SK-N-SH (cell line): Measurements from ENCODE around the gene GALNT18. TPM values are rescaled to one million over a fixed set of nuclear protein-coding genes. Genes with fewer than 3 reads are reported as not detected.

Experiments used
- CTCF ChIA-PET: fragments of 300-600, 350-600 bp; formaldehyde crosslinking; extraction: SDS; loops from one replicate; lab custom pipeline; 2021; lab: Yijun Ruan, JAX
- POLR2A ChIA-PET: fragments of 350-600 bp; sonication (Branson Sonifier 250); formaldehyde crosslinking; extraction: SDS; loops from one replicate; lab custom pipeline; 2020; ENCODE audit warnings: antibody characterized with exemption, inconsistent platforms; lab: Yijun Ruan, JAX
- DNase-seq: peaks from one replicate; pipeline ENCODE4 v3.0.0; 2012
- H2AFZ ChIP-seq: fragments of 200-600 bp; sonication (generic); 2 replicates; pipeline ENCODE4 v1.8.1; 2016; ENCODE audit warnings: antibody characterized with exemption, mild to moderate bottlenecking, low read depth
- H3F3A ChIP-seq: fragments of 200-600 bp; sonication (generic); replicated peaks from 2 replicates; pipeline ENCODE3; 2016; ENCODE audit warnings: antibody characterized with exemption, mild to moderate bottlenecking; ENCODE audit not compliant: insufficient read depth
- H3K27ac ChIP-seq, 2 experiments: fragments of 200-500 bp in 1 of 2; fragments of 200-600 bp in 1 of 2; sonication (Bioruptor generic) in 1 of 2; sonication (generic), shearing (Covaris generic) in 1 of 2; 2 replicates each; pipeline versions ENCODE4 v1.5.1 to v1.6.1; 2014 to 2016; ENCODE audit warnings: low read depth in 2 of 2, inconsistent platforms in 1 of 2, low read length in 1 of 2, mild to moderate bottlenecking in 1 of 2, mixed read lengths in 1 of 2
- H3K27me3 ChIP-seq: fragments of 200-600 bp; sonication (generic), shearing (Covaris generic); 2 replicates; pipeline ENCODE4 v1.6.1; 2016; ENCODE audit warnings: mixed run types; ENCODE audit not compliant: insufficient read depth
- H3K36me3 ChIP-seq, 2 experiments: fragments of 200-500 bp in 1 of 2; fragments of 200-600 bp in 1 of 2; sonication (Bioruptor generic) in 1 of 2; sonication (generic) in 1 of 2; replicated peaks in 1 of 2; 2 replicates each; pipeline versions ENCODE3 to v1.5.1; 2014 to 2016; ENCODE audit warnings: low read length in 1 of 2, mild to moderate bottlenecking in 1 of 2; ENCODE audit not compliant: insufficient read depth in 2 of 2, control insufficient read depth in 1 of 2
- H3K4me1 ChIP-seq, 2 experiments: fragments of 200-500 bp in 1 of 2; fragments of 200-600 bp in 1 of 2; sonication (Bioruptor generic) in 1 of 2; sonication (generic), shearing (Covaris generic) in 1 of 2; 2 replicates each; pipeline versions ENCODE4 v1.5.1 to v1.6.1; 2014 to 2016; ENCODE audit warnings: low read depth in 1 of 2, low read length in 1 of 2, mixed run types in 1 of 2; ENCODE audit not compliant: insufficient read depth in 2 of 2, control insufficient read depth in 1 of 2
- H3K4me2 ChIP-seq: fragments of 200-600 bp; sonication (generic), shearing (Covaris generic); 2 replicates; pipeline ENCODE4 v1.6.1; 2017; ENCODE audit warnings: mixed run types
- H3K4me3 ChIP-seq, 2 experiments: fragments of 200-500 bp in 1 of 2; fragments of 200-600 bp in 1 of 2; sonication (Bioruptor generic) in 1 of 2; sonication (generic), shearing (Covaris generic) in 1 of 2; 2 replicates each; pipeline versions ENCODE4 v1.5.1 to v1.8.1; 2014 to 2016; ENCODE audit warnings: low read depth in 2 of 2, inconsistent platforms in 1 of 2, low read length in 1 of 2, mild to moderate bottlenecking in 1 of 2, mixed read lengths in 1 of 2, moderate library complexity in 1 of 2
- H3K79me2 ChIP-seq: fragments of 200-600 bp; sonication (generic); 2 replicates; pipeline ENCODE4 v1.8.1; 2017; ENCODE audit warnings: mild to moderate bottlenecking; ENCODE audit not compliant: insufficient read depth
- H3K9ac ChIP-seq: fragments of 200-600 bp; sonication (generic); 2 replicates; pipeline ENCODE4 v1.6.1; 2017; ENCODE audit warnings: mixed run types
- H3K9me2 ChIP-seq: fragments of 200-600 bp; sonication (generic); 2 replicates; pipeline ENCODE4 v1.6.1; 2017; ENCODE audit warnings: mixed run types
- H3K9me3 ChIP-seq: fragments of 200-600 bp; sonication (generic); 2 replicates; pipeline ENCODE4 v1.6.1; 2017; ENCODE audit warnings: mixed run types, mild to moderate bottlenecking, moderate library complexity
- H4K20me1 ChIP-seq: fragments of 200-600 bp; sonication (generic); 2 replicates; pipeline ENCODE4 v1.6.1; 2017; ENCODE audit warnings: mild to moderate bottlenecking, mixed run types; ENCODE audit not compliant: insufficient read depth
- CHD2 ChIP-seq: fragments of 150-350 bp; IDR thresholded peaks from 2 replicates; pipeline ENCODE4 v1.6.1; 2018; ENCODE audit warnings: low read length; ENCODE audit not compliant: partially characterized antibody
- EZH2phosphoT487 ChIP-seq: fragments of 200-600 bp; sonication (generic); IDR thresholded peaks from 2 replicates; pipeline ENCODE4 v1.6.1; 2017; ENCODE audit warnings: low read depth, mixed run types, mild to moderate bottlenecking, antibody characterized with exemption, moderate library complexity, borderline replicate concordance
- FOSL2 ChIP-seq: IDR thresholded peaks from 2 replicates; pipeline ENCODE4 v1.4.0; 2012; ENCODE audit warnings: low read depth, mild to moderate bottlenecking, moderate library complexity, borderline replicate concordance
- FOXJ3 ChIP-seq: sonication (generic); formaldehyde crosslinking; IDR thresholded peaks from 2 replicates; pipeline ENCODE4 v1.5.1; 2020; ENCODE audit warnings: mild to moderate bottlenecking, missing genetic modification reagents
- GATA2 ChIP-seq: sonication (generic); formaldehyde crosslinking; IDR thresholded peaks from 2 replicates; pipeline ENCODE4 v1.5.0; 2020; ENCODE audit warnings: mild to moderate bottlenecking, missing genetic modification reagents
- JUND ChIP-seq: IDR thresholded peaks from 2 replicates; pipeline ENCODE4 v1.4.0; 2012
- MAX ChIP-seq: IDR thresholded peaks from 2 replicates; pipeline ENCODE4 v1.4.0; 2012; ENCODE audit warnings: low read depth
- MXI1 ChIP-seq: IDR thresholded peaks from 2 replicates; pipeline ENCODE4 v1.6.1; 2012; ENCODE audit warnings: mild to moderate bottlenecking, low read depth, low read length, improper control_type of control experiment
- NFIC ChIP-seq: IDR thresholded peaks from 2 replicates; pipeline ENCODE4 v1.4.0; 2012; ENCODE audit warnings: borderline replicate concordance
- NRF1 ChIP-seq: IDR thresholded peaks from 2 replicates; pipeline ENCODE4 v1.6.1; 2012; ENCODE audit warnings: low read depth, mild to moderate bottlenecking, low read length
- RAD21 ChIP-seq: IDR thresholded peaks from 2 replicates; pipeline ENCODE4 v1.6.1; 2012; ENCODE audit warnings: mild to moderate bottlenecking, low read length
- RFX5 ChIP-seq: IDR thresholded peaks from 2 replicates; pipeline ENCODE4 v1.6.1; 2012; ENCODE audit warnings: mild to moderate bottlenecking, improper control_type of control experiment, low read length
- RXRA ChIP-seq: IDR thresholded peaks from 2 replicates; pipeline ENCODE4 v1.4.0; 2012; ENCODE audit warnings: low read depth, mild to moderate bottlenecking, borderline replicate concordance
- SIN3A ChIP-seq: IDR thresholded peaks from 2 replicates; pipeline ENCODE4 v1.6.1; 2012; ENCODE audit warnings: low read depth, mild to moderate bottlenecking, low read length, moderate library complexity, borderline replicate concordance
- TCF12 ChIP-seq: IDR thresholded peaks from 2 replicates; pipeline ENCODE4 v1.4.0; 2012
- WGBS: methylation state at CpG from one replicate; pipeline ENCODE4 v1.1.6; 2017; ENCODE audit warnings: low lambda C conversion rate; 5-methylcytosine and 5-hydroxymethylcytosine counted together
- polyA plus RNA-seq, 3 experiments: library from polyadenylated mRNA; depleted of rRNA; stranded (reverse); fragments of >200 nt; gene quantifications; 2 replicates each; pipeline ENCODE4 v1.2.3, GENCODE V29; 2012

Gene GALNT18
- polyA plus RNA-seq, 1 of the 3 experiments (the other 2 are of a cell fraction): 0.64 TPM

GRCh38 chr11:11394241-11394640 lies 227.6 kb downstream of the GALNT18 start:
- Histone ChIP-seq H3K27me3 (no peaks in the 10 kb centered on the region), H3K4me1 (peaks cover 0 to 3% of the 10 kb centered on the region in 2 experiments; a peak in 1 of 4 replicates), H3K9me2 (no peaks in the 10 kb centered on the region), H3K9me3 (no peaks in the 10 kb centered on the region), H3K27ac (no peak overlapping the region), H3F3A (no peaks in the 10 kb centered on the region), H4K20me1 (no peaks in the 10 kb centered on the region), H3K9ac (no peak overlapping the region), H2AFZ (no peak overlapping the region), H3K79me2 (no peaks in the 10 kb centered on the region), H3K4me2 (no peak overlapping the region), H3K4me3 (no peak overlapping the region), H3K36me3 (no peaks in the 10 kb centered on the region)
- TF ChIP-seq SIN3A (no peak), GATA2 (CRISPR knock-in tag) (no peak), EZH2phosphoT487 (no peak), MXI1 (no peak), MAX (no peak), NRF1 (no peak)
- CTCF ChIA-PET: interaction anchor here (1.3 to 1.5 kb wide), 2 partner anchors 143 to 393 kb away, joined by 3 read pairs; no protein-coding TSS in a partner anchor
- POLR2A ChIA-PET: no interaction called here
- DNase-seq: no peak

GRCh38 chr11:11391796-11392463 lies 229.9 kb downstream of the GALNT18 start:
- Histone ChIP-seq H3F3A (no peaks in the 10 kb centered on the region), H3K27me3 (no peaks in the 10 kb centered on the region), H3K4me3 (no peak overlapping the region), H3K4me1 (peaks cover 0 to 3% of the 10 kb centered on the region in 2 experiments; a peak in 1 of 4 replicates), H3K9ac (no peak overlapping the region), H3K4me2 (no peak overlapping the region), H2AFZ (no peak overlapping the region), H3K27ac (no peak overlapping the region), H3K9me2 (no peaks in the 10 kb centered on the region), H3K79me2 (no peaks in the 10 kb centered on the region), H3K36me3 (no peaks in the 10 kb centered on the region), H4K20me1 (no peaks in the 10 kb centered on the region), H3K9me3 (no peaks in the 10 kb centered on the region)
- ChIA-PET CTCF (interaction anchor here (0.8 kb wide), 1 partner anchor 10 kb away, joined by 3 read pairs; no protein-coding TSS in a partner anchor), POLR2A (no interaction called here)
- 67% methylated on average over 10 of the region's 13 CpGs for WGBS
- DNase-seq: no peak
- TF ChIP-seq JUND: no peak
- TF ChIP-seq FOSL2: peak; percentile 3; the same call in 1 of the 2 replicates
- TF ChIP-seq NFIC: 0 out of 2 replicates have a peak, but pooled peaks have one; percentile 19
- TF ChIP-seq, all 33 proteins: peak for 2

- Histone ChIP-seq H3K9me2 (no peaks in the 10 kb centered on the region), H4K20me1 (no peaks in the 10 kb centered on the region), H3K36me3 (no peaks in the 10 kb centered on the region), H3K4me3 (no peak overlapping the region), H3K4me2 (no peak overlapping the region), H2AFZ (no peak overlapping the region), H3K27ac (no peak overlapping the region), H3K4me1 (peaks cover 0 to 3% of the 10 kb centered on the region in 2 experiments; a peak in 1 of 4 replicates), H3K27me3 (no peaks in the 10 kb centered on the region), H3F3A (no peaks in the 10 kb centered on the region), H3K9me3 (no peaks in the 10 kb centered on the region), H3K79me2 (no peaks in the 10 kb centered on the region), H3K9ac (no peak overlapping the region)
- ChIA-PET POLR2A (no interaction called here), CTCF (no interaction called here)
- no peak for DNase-seq
- TF ChIP-seq RXRA (no peak), TCF12 (no peak), RFX5 (no peak), GATA2 (CRISPR knock-in tag) (no peak), CHD2 (no peak), FOXJ3 (CRISPR knock-in tag) (no peak), RAD21 (no peak), EZH2phosphoT487 (no peak), MXI1 (no peak)
These were observed 230.6 kb downstream of the GALNT18 start for GRCh38 chr11:11391169-11391568.
